ENCODE measurements around the gene OR4M1.
"Not testable (repeated sequence)": the region's sequence is repeated elsewhere in the genome, so short reads cannot be mapped to it uniquely, and the experiment has no call there.

DNA sequence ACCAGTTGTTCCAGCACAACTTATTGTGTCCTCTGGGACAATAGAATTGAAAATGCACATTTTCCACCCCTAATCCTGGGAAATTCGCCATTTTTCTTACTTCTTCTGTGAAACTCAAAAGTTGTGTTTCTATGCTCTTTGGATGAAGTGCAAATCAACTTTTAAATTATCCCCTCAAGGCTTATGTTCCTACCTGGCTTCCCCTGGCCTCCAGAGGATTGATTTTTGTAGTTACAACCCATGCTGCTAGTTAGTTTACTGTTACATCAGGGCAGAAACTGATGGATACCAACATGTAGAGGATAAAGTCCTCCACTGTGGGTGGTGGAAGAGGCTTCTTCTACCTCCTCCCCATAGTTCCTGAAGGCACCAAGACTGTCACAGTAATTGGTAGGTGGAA lies at the start of gene OR4M1:
- TF ChIP-seq SP1 (IDR thresholded peaks at IDR 0.05); SUZ12 (IDR thresholded peaks at IDR 0.05); L3MBTL2 (conservative IDR thresholded peaks at IDR 0.05); BHLHE40 (IDR thresholded peaks at IDR 0.05; ENCODE audit: borderline replicate concordance); ELF4 (IDR thresholded peaks at IDR 0.05); FOXK2 (IDR thresholded peaks at IDR 0.05): not testable (repeated sequence)
- TF ChIP-seq, protein P1, sequence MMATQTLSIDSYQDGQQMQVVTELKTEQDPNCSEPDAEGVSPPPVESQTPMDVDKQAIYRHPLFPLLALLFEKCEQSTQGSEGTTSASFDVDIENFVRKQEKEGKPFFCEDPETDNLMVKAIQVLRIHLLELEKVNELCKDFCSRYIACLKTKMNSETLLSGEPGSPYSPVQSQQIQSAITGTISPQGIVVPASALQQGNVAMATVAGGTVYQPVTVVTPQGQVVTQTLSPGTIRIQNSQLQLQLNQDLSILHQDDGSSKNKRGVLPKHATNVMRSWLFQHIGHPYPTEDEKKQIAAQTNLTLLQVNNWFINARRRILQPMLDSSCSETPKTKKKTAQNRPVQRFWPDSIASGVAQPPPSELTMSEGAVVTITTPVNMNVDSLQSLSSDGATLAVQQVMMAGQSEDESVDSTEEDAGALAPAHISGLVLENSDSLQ (IDR thresholded peaks at IDR 0.05): not testable (repeated sequence)
